Fibroblast of skin of back (primary cell): ENCODE results near the gene TUBB2A. TPM values are rescaled to one million over a fixed set of nuclear protein-coding genes. Genes with fewer than 3 reads are reported as not detected.
"Not testable (repeated sequence)": the region's sequence is repeated elsewhere in the genome, so short reads cannot be mapped to it uniquely, and the experiment has no call there.

Experiments used
- DNase-seq: peaks from one replicate; pipeline ENCODE4 v3.0.0-alpha.2; 2013
- polyA plus RNA-seq, 2 experiments: library from polyadenylated mRNA; unstranded; fragments of 120-200 nt; gene quantifications; one replicate each; pipeline ENCODE4 v1.2.1, GENCODE V29; 2013; ENCODE audit not compliant: insufficient read length in 2 of 2

TUBB2A gene
- polyA plus RNA-seq (2013, experiment 1 of 2; ENCODE audit: insufficient read length): 166 TPM
- polyA plus RNA-seq (2013, experiment 2 of 2; ENCODE audit: insufficient read length): 147 TPM

GRCh38 chr6:3157131-3157933, at the start of gene TUBB2A:
Gene TUBB2A (minus strand): TSS chr6:3157544. CDS start chr6:3157463, 81 bp downstream.
- peak; percentile 82 for DNase-seq

- DNase-seq: no peak
Measured at GRCh38 chr6:3206339-3207015, 49.1 kb upstream of the TUBB2A start.

- DNase-seq: peak; percentile 97
Measured at GRCh38 chr6:3205913-3206312, 48.6 kb upstream of the TUBB2A start.

- DNase-seq: no peak
Measured at GRCh38 chr6:3204921-3205320, 47.6 kb upstream of the TUBB2A start.

- DNase-seq: peak; percentile 46
Measured at GRCh38 chr6:3202999-3203696, 45.8 kb upstream of the TUBB2A start.

- no peak for DNase-seq
Measured at GRCh38 chr6:3201388-3201787, 44.0 kb upstream of the TUBB2A start.

- DNase-seq: no peak
Measured at GRCh38 chr6:3200682-3201081, 43.3 kb upstream of the TUBB2A start.

GRCh38 chr6:3199382-3199781, 42.0 kb upstream of the TUBB2A start:
- DNase-seq: no peak

GRCh38 chr6:3197734-3198133, 40.4 kb upstream of the TUBB2A start:
- not testable (repeated sequence) for DNase-seq

GRCh38 chr6:3196770-3197169, 39.4 kb upstream of the TUBB2A start:
- no peak for DNase-seq

- peak; percentile 31 for DNase-seq
Measured at GRCh38 chr6:3195695-3196497, 38.6 kb upstream of the TUBB2A start.

- no peak for DNase-seq
Measured at GRCh38 chr6:3195420-3195694, 38.0 kb upstream of the TUBB2A start.

- peak; percentile 43 for DNase-seq
Measured at GRCh38 chr6:3194535-3195419, 37.4 kb upstream of the TUBB2A start.

GRCh38 chr6:3193102-3193849, 35.9 kb upstream of the TUBB2A start:
- DNase-seq: no peak

- DNase-seq: no peak
Measured at GRCh38 chr6:3190779-3191178, 33.4 kb upstream of the TUBB2A start.

- DNase-seq: peak; percentile 17
Measured at GRCh38 chr6:3190056-3190455, 32.7 kb upstream of the TUBB2A start.

GRCh38 chr6:3189192-3189591, 31.8 kb upstream of the TUBB2A start:
- DNase-seq: not testable (repeated sequence)

- no peak for DNase-seq
Measured at GRCh38 chr6:3188262-3188661, 30.9 kb upstream of the TUBB2A start.

GRCh38 chr6:3186974-3187382, 29.6 kb upstream of the TUBB2A start:
- no peak for DNase-seq

GRCh38 chr6:3183066-3183465, 25.7 kb upstream of the TUBB2A start:
- DNase-seq: no peak

- DNase-seq: no peak
Measured at GRCh38 chr6:3181105-3181504, 23.8 kb upstream of the TUBB2A start.
